ENCODE results near the gene LDHD.

Gene LDHD

DNA sequence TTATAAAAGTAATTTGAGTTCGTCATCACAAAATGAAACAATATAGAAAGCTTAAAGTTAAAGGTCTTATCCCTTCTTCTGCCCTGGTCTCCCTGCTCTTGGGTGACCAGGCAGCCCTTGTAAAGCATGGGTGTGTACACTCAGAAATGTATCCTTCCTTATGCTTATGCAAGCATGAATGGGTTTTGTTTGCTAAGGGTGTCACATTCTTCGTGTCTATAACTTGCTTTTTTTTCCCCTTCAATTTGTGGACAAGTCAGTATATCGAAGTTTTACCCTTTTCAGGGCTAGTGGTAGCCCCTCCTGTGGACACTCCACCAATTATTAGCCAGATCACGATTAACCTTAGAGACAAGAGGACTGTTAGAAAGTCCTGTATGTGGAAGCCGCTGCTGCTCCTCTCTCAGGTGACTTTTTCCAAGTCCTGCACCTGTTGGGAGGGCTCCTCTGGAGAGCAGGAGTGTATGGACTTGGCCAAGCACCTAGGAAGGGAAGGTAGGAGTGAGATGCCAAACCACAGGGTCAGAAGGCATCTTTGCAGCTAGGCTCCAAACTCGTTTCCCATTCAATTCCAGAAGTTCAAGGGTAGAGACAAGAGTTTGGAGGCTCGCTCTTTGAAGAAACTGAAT is 50.9 kb downstream of the LDHD start:
- H3K4me3 ChIP-seq (ENCODE audit: low read length), result no peak overlapping the region

GRCh38 chr16:75065149-75065505 is 51.5 kb downstream of the LDHD start:
- TF ChIP-seq, protein P1, sequence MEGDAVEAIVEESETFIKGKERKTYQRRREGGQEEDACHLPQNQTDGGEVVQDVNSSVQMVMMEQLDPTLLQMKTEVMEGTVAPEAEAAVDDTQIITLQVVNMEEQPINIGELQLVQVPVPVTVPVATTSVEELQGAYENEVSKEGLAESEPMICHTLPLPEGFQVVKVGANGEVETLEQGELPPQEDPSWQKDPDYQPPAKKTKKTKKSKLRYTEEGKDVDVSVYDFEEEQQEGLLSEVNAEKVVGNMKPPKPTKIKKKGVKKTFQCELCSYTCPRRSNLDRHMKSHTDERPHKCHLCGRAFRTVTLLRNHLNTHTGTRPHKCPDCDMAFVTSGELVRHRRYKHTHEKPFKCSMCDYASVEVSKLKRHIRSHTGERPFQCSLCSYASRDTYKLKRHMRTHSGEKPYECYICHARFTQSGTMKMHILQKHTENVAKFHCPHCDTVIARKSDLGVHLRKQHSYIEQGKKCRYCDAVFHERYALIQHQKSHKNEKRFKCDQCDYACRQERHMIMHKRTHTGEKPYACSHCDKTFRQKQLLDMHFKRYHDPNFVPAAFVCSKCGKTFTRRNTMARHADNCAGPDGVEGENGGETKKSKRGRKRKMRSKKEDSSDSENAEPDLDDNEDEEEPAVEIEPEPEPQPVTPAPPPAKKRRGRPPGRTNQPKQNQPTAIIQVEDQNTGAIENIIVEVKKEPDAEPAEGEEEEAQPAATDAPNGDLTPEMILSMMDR (IDR thresholded peaks at IDR 0.05; ENCODE audit: insufficient read depth, low read depth, low read length, missing control alignments), result no peak
- DNase-seq (ENCODE audit: low read depth), result no peak
- H3K4me3 ChIP-seq (ENCODE audit: low read length), result no peak overlapping the region

More for the DNA sequence above, 50.9 kb downstream of the LDHD start:
- DNase-seq (ENCODE audit: low read depth), result peak; percentile 50
- TF ChIP-seq, protein P1 (IDR thresholded peaks at IDR 0.05; ENCODE audit: insufficient read depth, low read depth, low read length, missing control alignments), result no peak

DNA sequence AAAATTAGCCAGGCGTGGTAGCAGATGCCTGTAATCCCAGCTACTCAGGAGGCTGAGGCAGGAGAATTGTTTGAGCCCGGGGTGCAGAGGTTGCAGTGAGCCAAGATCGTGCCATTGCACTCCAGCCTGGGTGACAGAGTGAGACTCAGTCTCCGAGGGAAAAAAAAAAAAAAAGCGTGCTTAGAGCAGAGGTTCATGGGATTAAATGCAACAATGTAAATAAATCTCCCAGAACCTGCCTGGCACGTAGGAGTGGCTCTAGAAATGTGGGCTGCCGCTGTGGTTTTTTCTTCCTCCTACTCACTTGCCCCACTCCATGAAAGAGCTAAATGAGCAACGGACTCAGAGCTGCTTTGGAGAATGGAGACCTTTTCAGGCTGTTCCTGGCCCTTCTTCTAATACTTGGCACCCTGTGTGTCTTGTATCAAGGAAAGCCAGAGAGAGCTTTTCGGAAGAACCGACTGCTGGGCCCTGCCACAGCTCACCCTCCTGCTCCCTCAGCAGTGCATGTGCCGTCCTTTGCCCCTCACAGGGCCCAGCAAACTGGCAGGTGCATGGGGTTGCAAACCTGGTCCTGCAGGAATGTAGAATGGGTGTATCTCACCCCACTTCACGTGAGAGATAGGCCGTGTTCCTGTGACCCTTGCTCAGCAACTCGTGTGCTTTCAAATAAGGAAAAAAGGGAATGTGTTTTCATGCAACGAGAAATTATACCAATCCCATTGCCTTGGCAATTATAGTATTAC is 52.0 kb downstream of the LDHD start:
- no peak overlapping the region for H3K4me3 ChIP-seq (ENCODE audit: low read length)
- DNase-seq (ENCODE audit: low read depth), result peak; percentile 81
- TF ChIP-seq, protein P1 (IDR thresholded peaks at IDR 0.05; ENCODE audit: insufficient read depth, low read depth, low read length, missing control alignments), result no peak

- TF ChIP-seq, protein P1 (IDR thresholded peaks at IDR 0.05; ENCODE audit: insufficient read depth, low read depth, low read length, missing control alignments), result no peak
- no peak for DNase-seq (ENCODE audit: low read depth)
- H3K4me3 ChIP-seq (ENCODE audit: low read length), result no peak overlapping the region
These were observed 53.0 kb downstream of the LDHD start for GRCh38 chr16:75063549-75064088.

- TF ChIP-seq, protein P1 (IDR thresholded peaks at IDR 0.05; ENCODE audit: insufficient read depth, low read depth, low read length, missing control alignments), result no peak
- no peak for DNase-seq (ENCODE audit: low read depth)
- no peak overlapping the region for H3K4me3 ChIP-seq (ENCODE audit: low read length)
These were observed 53.6 kb downstream of the LDHD start for GRCh38 chr16:75062976-75063346.

GRCh38 chr16:75062135-75062975 is 54.2 kb downstream of the LDHD start:
- TF ChIP-seq, protein P1 (IDR thresholded peaks at IDR 0.05; ENCODE audit: insufficient read depth, low read depth, low read length, missing control alignments), result no peak
- no peak for DNase-seq (ENCODE audit: low read depth)
- no peak overlapping the region for H3K4me3 ChIP-seq (ENCODE audit: low read length)

Measured in epithelial cell of esophagus (primary cell).